Right kidney (tissue), 9 donors: Measurements from ENCODE around the gene RASSF10.

ENCODE experiments used
- DNase-seq: peaks from one replicate; pipeline ENCODE4 v3.0.0-alpha.2; 2016
- long read RNA-seq, 8 donors: transcript quantifications; one replicate each; lab custom pipeline, GENCODE V29; 2026

Gene RASSF10
- long read RNA-seq, donor 1, transcript RASSF10-201 (1 exons, 2,530 nt) = major isoform, 23 of 23 reads
- long read RNA-seq, donor 1, partial matches to known transcripts = 0 of 23 reads
- long read RNA-seq, donor 1, other reads (novel, unspliced or antisense) = 0 of 23 reads
- long read RNA-seq, donor 2, transcript RASSF10-201 (1 exons, 2,530 nt) = major isoform, 20 of 20 reads
- long read RNA-seq, donor 2, partial matches to known transcripts = 0 of 20 reads
- long read RNA-seq, donor 2, other reads (novel, unspliced or antisense) = 0 of 20 reads
- long read RNA-seq, donor 3, transcript RASSF10-201 (1 exons, 2,530 nt) = major isoform, 14 of 14 reads
- long read RNA-seq, donor 3, partial matches to known transcripts = 0 of 14 reads
- long read RNA-seq, donor 3, other reads (novel, unspliced or antisense) = 0 of 14 reads
- long read RNA-seq, donor 4, transcript RASSF10-201 (1 exons, 2,530 nt) = major isoform, 31 of 31 reads
- long read RNA-seq, donor 4, partial matches to known transcripts = 0 of 31 reads
- long read RNA-seq, donor 4, other reads (novel, unspliced or antisense) = 0 of 31 reads
- long read RNA-seq, donor 5, transcript RASSF10-201 (1 exons, 2,530 nt) = major isoform, 24 of 24 reads
- long read RNA-seq, donor 5, partial matches to known transcripts = 0 of 24 reads
- long read RNA-seq, donor 5, other reads (novel, unspliced or antisense) = 0 of 24 reads
- long read RNA-seq, donor 6, transcript RASSF10-201 (1 exons, 2,530 nt) = major isoform, 46 of 46 reads
- long read RNA-seq, donor 6, partial matches to known transcripts = 0 of 46 reads
- long read RNA-seq, donor 6, other reads (novel, unspliced or antisense) = 0 of 46 reads
- long read RNA-seq, donor 7, transcript RASSF10-201 (1 exons, 2,530 nt) = major isoform, 43 of 43 reads
- long read RNA-seq, donor 7, partial matches to known transcripts = 0 of 43 reads
- long read RNA-seq, donor 7, other reads (novel, unspliced or antisense) = 0 of 43 reads
- long read RNA-seq, donor 8, transcript RASSF10-201 (1 exons, 2,530 nt) = major isoform, 21 of 21 reads
- long read RNA-seq, donor 8, partial matches to known transcripts = 0 of 21 reads
- long read RNA-seq, donor 8, other reads (novel, unspliced or antisense) = 0 of 21 reads

DNA sequence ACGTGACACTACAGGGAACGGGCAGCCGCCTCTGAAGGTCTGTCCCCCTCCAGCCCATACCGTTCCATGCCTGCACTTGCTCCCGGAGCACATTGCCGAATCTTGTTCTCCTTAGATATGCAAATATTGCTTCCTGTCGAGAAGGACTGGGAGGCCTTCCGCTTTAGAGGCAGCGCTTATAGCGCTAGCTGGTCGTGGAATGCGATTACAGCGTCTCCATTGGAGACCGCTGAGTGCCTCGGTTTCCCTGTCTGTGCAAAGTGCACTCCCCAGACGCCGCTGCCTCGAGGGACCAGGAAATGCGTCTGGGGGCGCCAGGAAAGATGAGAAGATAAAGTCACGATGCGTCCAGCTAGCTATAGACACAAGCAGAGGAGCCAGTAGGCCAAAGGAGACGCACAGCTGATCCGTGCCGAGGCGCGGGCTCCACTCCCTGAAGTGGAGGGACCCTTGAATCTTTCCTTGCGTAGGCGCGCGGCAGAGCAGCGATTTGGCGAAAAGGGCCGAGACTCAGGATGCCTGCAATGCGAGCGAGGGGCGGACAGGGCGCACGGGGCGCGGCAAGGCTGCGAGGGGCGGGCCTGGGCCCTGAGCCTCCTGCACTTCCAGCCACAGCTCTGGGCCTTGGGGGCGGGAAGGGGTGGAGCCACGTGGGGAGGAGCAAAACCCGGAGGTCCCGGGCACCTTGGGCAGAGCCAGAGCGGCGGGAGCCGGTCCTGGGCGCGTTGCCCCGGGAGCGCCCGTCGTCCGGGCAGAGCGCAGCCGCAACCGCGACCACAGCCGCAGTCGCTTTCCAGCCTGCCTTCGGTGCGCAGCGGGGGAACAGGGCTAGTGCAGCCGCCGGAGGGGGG lies at the start of gene RASSF10:
TSS of gene RASSF10 (plus strand) at position 692 of the 851 bp plus-strand sequence. CDS start 261 bp downstream, outside the sequence.
- peak; percentile 86 for DNase-seq

DNA sequence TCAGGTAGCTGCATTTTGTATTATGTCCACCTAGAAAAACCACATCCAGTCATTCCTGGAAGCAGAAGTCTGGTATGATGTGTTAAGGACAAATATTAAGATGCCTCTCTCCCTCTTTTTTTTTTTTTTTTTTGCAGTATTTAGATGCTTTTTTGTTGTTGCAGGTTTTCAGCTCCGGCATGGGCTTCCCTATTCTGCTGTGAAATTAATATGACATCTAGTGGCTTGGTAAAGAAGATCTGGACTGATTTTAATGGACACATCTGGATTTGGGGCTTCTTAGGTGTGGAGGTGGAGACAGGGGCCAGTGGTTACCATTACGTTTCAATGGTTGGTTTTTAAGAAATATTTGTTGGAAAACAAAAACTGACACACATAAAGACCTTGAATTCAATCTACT lies 47.5 kb upstream of the RASSF10 start:
- DNase-seq = no peak

DNA sequence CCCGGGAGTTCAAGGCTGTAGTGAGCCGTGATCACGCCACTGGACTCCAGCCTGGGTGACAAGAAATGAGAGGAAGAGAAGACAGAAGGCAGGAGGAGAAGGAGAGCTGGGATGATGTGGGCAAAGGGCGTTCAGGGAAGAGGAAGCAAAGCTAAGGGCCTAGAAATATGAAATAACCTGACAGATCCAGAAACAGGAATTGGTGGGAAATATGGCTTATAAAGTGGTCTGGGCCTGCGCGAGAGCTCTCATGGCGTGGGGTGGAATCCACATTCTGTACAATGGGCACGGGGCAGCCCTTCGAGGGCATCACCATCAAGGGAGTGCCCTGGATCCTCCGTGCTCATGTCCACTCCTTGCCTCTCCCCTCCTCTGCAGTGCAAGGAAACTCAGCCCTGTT lies 46.8 kb upstream of the RASSF10 start:
- DNase-seq = no peak

DNA sequence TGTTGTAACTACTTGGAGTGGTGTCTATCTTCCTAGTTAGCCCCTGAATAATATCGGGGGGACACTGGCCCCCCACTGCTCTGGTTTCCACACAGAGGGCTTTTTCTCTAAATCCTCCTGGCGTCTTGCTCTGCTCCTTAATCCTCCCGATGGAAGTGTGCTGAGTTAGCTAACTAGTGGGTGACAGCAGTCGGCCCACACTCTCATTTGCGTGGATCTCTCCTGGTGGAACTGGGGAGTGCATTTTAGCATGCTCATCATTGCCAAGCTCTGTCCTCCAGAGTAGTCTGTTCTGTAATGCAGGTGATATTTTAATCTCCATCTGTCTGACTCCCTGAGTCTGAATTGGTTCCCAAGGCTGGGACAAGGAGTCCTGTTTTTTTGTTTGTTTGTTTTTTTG lies 46.1 kb upstream of the RASSF10 start:
- DNase-seq = no peak

DNA sequence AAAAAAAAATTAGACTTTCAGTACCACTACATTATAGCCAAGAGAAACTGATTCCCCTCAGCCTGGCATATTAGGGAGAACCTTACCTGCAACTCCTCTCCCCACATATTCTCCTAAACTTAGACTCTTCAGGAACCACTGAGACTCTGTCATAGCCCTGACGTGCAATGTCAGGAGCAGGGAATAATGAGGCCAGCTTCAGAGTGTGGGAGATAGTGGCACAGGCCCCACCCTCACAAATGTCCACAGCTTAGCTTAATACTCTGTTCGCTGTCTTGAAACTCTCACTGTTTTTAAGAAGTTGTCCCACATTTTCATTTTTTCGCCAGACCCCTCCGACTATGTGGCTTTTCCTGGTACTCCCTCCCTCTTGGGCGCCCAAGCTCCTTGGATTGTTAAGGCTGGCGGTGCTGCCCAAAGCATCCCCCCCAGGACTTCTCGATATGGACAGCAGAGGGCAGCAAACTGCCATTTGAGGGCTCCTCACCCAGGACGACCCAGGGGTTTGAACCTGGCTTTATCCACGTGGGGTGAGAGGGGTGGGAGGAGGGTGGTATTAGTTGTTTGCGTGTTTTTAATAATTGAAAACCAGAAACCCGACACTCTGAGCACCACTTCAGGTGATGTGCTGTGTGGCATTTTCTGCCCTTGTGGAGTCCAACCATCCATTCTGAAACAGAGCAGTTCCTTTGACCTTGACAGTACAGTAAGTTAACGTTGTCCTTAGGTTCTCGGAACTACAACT lies 45.2 kb upstream of the RASSF10 start:
- DNase-seq = peak; percentile 69

DNA sequence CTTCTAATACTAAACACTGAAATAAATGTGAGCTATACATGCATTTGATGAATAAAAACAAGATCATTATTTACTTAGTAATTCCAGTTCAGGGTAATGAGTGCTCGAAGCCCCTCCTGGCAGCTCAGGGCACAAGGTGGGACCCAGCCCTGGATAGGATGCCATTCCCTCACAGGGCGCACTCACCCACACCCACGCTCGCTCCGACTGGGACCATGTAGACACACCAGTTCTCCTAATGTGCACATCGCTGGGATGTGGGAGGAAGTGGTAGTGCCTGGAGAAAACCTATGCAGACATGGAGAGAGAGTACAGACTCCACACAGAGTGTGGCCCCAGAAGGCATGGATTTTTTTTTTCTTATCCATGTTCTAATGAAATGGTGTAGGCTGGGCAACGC lies 44.5 kb upstream of the RASSF10 start:
- no peak for DNase-seq

DNA sequence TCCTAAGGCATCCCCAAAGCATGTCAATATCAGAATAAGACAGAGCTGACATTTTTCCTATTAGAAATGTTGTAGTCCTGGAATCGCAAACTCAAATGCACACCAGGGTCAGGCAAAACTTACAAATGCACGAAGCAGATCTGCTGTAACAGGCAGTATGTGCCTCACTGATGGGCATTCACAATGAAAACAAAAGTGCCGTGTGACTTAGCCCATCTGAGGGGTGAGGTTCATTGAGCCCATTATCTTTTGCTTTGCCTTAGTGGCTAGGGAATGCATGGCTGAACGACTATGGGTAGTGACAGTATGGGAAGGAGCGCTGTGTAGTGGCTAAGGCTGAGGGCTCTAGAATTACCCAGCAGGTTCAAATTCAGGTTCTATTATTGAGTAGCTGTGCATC lies 43.1 kb upstream of the RASSF10 start:
- no peak for DNase-seq

DNA sequence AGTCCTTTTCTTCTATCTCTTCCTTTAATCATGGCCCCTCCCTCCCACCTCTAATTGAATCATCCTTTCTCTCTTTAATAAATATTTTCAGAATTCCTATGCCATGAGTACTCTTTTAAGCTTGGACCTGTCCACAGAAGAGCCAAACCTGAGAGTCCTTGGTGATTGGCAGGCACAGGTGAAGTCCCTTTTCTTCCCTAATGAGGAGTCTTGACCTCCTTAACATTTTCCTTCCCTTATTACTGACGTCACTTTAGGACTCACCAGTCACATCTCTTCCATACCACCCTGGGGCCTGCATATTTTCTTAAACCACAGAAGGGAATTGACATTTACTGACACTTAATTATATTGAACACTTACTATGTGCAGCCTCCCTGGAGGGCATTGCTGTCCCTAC lies 41.0 kb upstream of the RASSF10 start:
- no peak for DNase-seq

DNA sequence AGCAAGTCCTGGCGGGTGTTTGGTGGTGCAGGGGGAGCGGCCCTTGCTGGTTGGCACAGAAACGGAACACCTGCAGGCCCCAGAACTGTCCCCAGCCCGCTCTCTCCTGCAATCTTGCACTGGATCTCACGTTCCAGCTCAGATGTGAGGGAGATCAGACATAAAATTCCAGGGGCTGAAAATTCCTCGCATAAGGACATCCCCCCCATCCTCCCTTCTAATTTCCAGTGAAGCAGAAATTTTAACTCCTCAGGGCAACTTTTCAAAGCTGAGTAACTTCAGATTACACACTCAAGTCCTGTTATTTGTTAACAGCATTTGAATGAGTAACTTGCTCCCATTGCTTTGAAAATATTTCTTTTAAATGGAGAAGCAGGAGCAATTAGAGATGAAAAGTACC lies 40.3 kb upstream of the RASSF10 start:
- DNase-seq = peak; percentile 71

DNA sequence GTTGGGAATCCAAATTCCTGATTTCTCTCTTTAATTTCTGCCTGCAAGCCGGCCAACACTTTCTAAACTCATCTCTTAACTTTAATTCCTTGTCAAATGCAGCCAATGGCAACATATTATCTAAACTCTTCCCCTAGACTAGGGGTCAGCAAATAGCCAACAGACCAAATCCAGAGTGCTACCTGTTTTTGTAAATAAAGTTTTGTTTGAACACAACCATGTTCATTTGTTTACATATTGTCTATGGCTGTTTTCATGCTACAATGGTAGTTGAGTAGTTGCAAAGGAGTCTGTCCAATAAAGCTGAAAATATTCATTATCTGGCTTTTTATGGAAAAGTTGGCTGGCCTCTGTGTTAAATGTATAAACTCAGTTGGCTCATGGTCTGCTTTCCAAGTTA lies 37.2 kb upstream of the RASSF10 start:
- no peak for DNase-seq

DNA sequence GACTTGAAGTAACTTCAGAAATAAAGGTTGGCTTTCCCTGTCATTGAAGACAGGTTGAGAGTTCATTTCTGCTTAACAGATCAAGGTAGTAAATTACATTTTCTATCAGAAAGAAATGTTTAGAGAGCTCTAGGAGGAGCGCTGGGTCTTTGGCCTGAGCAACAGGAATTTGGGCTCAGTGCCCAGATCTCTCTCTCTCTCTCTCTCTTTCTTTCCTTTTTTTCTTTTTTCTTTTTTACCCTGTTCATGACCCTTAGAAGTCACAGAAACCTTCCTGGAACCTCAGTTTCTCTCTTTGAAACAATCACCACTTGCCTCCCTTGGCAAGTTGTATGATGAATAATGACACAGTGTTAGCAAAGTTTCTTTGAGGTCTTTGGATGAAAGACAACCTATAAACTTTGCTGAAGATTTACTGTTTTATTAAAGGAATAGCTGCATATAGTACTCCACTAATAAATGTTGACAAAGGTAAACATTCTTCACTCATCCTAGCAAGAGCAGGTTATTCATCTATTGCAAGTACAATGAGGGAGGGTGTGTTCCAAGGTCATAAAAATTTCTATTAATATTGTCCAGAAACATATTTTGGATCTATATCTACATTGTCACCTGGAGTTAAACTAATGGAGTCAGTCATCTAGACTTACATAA lies 35.5 kb upstream of the RASSF10 start:
- DNase-seq = peak; percentile 33

DNA sequence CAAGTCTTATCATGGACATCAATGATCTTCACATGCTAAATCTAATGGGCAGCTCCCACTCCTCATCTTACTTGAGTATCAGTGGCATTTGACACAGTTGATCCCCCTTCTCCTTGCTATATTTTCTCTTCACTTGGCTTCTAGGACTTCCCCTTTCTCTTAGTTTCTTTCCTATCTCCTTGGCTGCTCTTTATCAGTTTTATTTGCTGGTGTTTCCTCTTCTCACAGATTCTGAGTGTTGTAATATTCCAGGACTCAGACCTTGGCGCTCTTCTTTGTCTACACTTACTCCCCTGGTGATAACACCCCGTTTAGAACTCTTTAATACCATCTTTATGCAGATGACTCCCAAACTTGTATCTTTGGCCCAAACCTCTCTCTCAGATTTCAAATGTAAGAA lies 33.9 kb upstream of the RASSF10 start:
- DNase-seq = no peak

DNA sequence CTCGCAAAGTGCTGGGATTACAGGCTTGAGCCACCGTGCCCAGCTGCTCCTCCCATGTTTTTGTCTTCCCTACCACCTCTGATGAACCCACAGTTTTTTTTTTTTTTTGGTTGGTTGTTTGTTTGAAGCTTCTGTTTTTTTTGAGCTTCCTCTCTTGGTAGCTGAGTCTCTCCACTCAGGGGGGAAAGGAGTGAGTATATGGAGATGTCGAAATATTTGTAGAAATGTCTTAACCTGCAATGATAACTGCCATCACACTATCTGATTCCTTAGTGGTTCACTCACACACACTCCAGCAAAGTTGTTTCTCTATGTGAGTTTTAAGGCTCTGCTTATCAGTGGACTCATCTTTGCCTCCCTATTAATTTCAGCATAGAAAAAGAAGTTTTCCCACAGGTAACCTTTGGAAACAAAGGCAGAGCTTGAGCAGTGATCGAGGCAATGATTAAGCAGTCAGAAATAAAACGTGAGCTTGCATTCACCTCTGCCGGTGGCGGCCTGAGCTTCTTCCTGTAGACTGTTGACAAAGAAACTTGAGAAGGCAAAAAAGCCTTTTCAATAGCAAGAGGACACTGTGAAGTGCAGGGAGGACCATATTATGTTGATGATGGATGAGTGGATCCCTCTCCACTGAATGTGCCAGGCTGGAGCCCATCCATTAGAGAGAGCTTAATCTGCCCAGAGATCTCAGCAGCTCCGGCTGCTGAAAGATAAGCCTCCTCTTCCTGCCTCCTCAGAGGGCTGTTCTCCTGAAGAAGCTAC lies 29.0 kb upstream of the RASSF10 start:
- DNase-seq = peak; percentile 47

DNA sequence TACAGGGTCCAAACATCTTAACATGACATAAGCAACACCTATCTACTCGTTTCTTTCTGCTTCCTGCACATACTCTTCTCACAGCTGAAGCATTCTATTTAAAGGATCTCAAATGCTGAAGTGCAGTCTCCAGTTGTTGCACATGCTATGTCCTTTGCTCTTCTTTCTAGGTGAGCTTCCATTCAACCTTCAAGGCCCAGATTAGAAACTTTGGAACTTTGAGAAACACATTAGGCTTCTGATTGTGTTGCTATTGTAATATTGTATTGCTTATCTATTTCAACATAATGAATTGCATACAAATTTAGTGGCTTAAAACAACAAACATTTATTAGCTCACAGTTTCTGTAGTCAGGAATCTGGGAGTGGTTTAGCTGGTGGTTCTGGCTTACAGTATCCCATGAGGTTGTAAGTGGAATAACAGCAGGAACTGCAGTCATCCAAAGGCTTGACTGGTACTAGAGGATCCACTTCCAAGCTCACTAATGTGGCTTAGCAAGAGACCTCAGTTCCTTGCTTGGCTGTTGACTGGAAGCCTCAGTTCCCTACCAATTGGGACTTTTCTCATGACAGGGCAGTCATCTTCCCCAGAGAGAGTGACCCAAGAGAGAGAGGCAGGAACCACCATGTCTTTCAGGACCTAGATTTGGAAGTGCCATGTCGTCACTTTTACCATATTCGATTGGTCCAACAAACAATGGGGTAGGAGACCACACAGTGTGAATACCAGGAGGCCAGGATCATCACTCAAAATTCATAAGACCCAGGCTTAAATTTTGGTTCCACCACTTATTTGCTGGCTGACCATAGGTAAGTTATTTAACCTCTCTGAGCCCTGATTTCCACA lies 27.2 kb upstream of the RASSF10 start:
- DNase-seq = no peak

DNA sequence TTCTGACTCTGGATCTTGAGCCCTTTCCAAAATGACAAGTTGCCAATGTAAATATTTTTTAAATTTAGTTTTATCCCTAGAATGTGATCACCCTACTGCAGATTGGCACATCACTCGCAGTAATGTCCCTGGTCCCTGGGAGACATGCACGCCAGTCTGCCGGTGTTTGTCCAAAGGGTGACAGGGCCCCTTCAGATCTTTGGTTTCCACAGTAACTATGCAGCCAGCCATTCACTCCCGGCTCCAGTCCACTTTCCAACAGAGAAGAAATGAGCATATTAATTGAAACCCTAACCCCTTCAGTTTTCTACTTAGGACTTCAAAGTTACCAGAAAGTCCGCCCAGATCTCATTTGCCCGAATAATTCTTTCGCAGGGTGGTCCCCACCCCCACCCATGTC lies 25.8 kb upstream of the RASSF10 start:
- DNase-seq = peak; percentile 36

DNA sequence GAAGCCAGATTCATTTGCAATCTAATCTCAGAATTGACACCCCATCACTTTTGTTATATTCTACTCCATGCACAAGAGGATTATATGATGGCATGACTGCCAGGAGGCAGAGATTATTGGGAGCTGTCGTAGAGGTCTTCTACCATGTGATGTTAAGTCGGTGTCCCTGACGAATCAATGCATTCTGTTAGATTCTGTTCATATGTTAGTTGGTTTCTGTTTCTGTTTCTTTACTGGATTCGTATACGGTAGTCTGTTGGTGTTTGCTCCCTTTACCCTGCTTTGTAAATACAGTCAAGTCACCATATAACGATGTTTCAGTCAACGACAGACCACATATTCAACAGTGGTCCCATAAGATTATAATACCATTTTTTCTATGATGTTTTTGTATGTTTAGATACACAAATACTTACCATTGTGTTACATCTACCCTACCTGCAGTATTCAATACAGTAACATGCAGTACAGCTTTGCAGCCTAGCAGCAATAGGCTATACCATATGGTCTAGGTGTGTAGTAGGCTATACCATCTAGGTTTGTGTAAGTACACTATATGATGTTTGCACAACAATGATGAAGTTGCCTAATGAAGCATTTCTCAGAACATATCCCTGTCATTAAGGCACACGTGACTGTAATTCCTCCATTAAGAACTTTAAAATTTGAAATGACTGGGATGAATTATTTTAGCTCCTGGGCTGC lies 22.8 kb upstream of the RASSF10 start:
- no peak for DNase-seq

DNA sequence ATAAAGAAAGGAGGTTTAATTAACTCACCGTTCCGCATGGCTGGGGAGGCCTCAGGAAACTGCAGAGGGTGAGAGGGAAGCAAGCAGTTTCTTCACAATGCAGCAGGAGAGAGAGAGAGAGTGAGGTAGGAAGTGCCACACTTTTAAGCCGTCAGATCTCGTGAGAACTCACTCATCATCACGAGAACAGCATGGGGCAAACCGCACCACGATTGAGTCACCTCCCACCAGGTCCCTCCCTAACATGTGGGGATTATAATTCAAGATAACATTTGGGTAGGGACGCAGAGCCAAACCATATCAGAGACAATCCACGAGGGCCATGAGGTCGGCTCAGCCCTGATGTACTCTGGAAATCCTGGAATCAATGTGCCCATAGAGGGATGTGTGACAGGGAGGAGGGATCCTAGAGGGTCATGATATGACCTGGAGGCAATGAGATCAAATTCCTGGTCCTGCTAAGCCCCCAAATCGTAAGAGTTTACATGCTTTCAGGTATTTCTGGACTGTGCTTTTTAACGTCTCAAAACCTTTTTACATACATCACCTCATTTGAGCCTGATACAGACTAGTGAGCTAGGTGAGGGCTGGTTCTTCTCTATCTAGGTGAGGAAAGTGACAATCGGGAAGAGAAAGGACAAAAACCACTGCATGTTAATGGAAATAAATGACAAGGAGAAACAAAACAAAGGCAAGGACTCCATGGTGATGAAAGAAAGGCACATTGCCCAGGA lies 19.5 kb upstream of the RASSF10 start:
- DNase-seq = peak; percentile 61

DNA sequence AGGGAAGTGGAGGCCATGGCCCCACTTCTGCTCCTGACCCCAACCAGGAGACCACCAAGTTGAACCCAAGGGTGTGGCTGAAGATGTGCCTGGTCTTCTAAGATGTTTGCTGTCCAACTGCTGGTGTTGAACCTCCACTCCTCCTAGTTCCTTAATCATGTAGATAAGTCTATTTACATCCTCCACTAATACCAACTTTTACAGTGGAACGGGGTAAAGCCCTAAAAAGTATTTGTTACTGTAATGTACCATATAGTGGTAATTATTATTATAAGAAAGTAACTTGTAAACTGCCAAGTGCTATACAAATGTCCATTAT lies 19.0 kb upstream of the RASSF10 start:
- no peak for DNase-seq
